HG03442 (cell line): Measurements from ENCODE around the gene FBXW12.
"Not testable (repeated sequence)": the region's sequence is repeated elsewhere in the genome, so short reads cannot be mapped to it uniquely, and the experiment has no call there.

ENCODE experiments used
- ATAC-seq: cut with Tn5 transposase; IDR thresholded peaks from one replicate; pipeline ENCODE4 v1.9.1; 2021; ENCODE audit warnings: mild to moderate bottlenecking, moderate library complexity; ENCODE audit not compliant: unreplicated experiment

Gene FBXW12

GRCh38 chr3:48372862-48373435, 930 bp downstream of the FBXW12 start:
- no peak for ATAC-seq

DNA sequence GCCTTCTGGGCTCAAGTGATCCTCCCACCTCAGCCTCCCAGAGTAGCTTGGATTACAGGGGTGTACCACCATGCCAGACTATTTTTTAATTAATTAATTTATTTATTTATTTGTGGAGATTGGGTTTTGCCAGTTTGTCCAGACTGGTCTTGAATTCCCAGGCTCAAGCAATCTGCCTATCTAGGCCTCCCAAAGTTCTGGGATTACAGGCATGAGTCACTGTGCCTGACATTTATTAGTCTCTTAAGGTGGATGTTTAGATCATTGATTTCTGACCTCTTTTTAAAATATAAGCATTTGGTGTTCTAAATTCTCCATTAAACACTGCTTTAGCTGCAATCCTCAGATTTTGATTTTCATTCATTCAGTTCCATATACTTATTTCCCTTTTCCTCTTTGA, 15.6 kb downstream of the FBXW12 start:
- ATAC-seq: no peak

DNA sequence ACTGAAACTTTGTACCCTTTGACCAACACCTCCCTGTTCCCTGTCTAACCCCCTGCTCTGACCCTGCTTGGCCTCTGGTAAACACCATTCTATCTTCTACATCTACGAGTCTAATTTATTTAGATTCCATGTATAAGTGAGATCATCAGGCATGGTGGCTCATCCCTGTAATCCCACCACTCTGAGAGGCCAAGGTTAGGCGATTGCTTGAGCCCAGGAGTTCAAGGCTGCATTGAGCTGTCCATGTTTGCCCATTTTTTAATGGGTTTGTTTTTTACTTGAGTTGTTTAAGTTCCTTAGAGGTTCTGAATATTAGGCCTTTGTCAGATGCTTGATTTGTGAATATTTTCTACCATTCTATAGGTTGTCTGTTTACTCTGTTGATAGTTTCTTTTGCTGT, 16.9 kb downstream of the FBXW12 start:
- no peak for ATAC-seq

- no peak for ATAC-seq
These were observed 22.4 kb downstream of the FBXW12 start for GRCh38 chr3:48394391-48394790.

DNA sequence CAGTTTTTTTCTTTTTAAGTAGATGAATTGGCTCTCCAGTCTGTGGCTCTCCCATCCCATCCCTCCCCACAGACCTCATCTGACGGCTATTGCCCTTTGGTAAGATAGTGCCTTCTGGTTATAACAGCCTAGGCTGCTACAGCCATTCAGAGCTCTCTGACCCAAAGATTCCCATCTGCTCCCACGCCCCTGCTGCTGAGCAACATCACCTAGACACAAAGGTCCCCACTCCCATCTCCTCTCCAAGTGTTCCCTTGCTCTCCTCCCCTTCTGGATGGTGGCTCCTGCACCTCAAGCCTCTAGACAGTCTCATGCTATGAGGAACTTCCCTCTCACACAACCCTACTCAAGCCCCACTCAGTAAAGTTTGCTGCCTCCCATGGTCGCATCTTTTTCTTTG, 23.7 kb downstream of the FBXW12 start:
- ATAC-seq: no peak

DNA sequence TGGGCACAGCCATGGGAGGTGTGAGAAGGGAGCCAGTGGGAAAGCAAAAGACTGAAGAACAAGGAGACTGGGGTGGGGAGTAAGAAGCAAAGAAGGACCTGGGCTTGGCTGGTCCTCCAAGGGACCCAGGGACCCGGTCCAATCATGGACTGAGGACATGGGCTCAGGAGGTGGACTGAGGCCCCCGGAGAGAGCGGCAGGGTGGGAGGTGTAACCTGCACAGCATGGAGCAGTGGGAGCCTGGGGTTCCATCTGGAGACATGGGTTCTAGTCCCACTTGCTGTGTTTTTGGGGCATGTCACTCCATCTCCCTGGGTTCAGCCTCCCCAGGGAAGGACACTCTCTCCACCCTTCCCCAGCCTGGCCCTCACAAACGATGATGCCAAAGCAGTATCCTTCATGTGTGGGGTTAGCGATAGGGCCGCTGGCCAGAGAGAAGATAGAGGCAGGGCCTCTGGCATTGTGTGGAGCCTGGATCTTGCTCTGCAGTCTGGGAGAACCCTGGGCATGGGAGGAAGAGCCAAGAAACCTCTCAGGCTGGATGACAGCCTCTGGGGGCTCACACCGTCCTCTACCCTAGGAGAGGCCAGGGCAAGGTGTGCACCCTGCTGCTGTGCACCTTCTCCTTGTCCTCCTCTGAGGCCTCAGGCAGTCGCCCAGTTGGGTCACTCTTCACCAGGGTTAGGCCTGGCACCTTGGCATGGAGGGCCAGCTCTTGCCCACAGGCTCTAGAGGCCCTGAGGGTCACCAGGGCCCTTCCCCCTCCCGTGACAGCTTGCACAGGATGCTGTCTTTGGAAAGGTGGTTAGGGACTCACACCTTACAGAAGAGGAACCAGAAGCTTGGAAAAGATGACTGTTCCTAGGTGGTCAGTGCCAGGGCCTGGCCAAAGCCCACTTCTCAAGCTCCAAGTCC, 26.0 kb downstream of the FBXW12 start:
- no peak for ATAC-seq

DNA sequence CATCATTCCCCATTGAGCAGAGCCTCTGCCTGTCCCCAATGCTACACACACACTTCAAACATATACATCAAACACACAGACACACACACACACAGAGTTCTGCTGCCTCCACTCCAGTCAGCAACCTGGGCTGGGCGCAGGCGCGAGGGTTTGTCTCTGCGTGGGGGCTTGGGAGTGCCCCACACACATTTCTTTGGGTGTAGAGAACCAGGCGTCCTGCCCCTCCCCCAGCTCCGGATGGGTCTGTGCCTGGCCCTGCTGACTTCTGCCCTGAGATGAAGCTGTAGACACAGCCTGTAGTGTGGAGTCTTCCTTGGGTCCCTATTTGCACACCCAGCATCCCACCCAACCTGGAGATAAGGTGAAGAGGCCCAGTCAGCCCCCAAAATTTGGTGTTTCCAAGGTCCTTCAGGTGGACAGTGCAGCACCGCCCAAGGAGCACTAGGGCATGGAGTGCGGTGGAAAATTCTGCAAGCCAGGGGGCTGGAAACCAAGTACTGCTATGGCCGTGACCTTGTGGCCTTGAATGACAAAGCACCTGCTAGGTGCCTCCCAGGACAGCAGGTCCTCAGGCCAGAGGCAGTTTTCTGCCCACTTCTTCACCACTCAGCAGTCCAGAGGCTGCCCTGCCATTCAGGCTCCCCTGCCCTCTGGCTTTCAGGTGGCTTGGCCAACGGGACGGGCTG, 26.8 kb downstream of the FBXW12 start:
- no peak for ATAC-seq

DNA sequence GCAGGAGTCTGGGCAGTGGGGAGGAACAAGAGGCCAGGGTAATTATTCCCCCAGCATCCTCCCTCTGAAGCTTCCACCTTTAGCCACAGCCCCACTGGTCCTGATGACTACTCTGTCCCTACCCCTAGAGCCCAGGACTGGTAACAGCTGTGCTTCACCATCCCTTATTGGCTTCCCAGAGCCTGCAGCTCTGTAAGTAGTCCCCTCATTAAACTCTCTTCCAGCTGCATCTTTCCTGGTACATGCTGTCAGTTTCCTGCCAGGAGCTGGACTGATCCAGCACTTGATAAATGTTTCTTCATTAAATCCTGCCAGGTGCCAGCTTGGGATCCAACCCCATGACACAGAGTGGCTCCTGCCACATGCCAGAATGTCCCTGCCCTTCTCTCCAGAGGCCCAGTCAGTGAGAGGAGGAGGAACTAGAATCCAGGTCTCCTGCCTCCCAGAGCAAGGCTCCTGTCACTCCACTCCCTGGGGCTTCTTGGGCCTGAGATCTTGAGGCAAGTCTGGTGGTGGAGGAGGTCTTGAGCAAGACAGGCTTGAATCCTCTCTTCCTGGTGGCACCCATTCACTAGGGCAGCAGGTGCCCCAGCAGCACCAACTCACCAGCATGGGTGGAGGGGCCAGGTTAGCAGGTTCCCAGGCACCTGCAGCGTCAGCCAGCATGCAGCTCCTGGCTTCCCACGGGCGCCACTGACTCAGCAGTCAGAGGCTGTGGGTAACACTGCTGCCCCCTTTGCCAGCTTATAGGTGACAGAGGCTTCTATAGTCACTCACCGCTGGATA, 27.6 kb downstream of the FBXW12 start:
- no peak for ATAC-seq

GRCh38 chr3:48400824-48401433, 28.9 kb downstream of the FBXW12 start:
- no peak for ATAC-seq

DNA sequence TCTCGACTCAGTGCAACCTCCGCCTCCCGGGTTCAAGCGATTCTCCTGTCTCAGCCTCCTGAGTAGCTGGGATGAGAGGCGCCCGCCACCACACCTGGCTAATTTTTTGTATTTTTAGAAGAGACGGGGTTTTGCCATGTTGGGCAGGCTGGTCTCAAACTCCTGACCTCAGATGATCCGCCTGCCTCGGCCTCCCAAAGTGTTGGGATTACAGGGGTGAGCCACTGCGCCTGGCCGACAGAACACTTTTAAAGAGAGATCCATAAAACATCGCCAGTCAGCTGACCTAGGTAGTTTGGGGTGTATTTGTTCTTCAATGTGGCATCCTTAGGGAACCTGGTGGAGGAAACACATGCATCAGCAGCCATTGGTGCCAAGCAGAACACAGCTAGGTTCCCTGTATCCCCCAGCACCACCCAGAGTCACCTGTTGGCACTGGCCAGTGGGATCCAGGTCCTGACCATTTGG, 29.4 kb downstream of the FBXW12 start:
- not testable (repeated sequence) for ATAC-seq

- ATAC-seq: no peak
These were observed 30.3 kb downstream of the FBXW12 start for GRCh38 chr3:48402281-48402732.

GRCh38 chr3:48402907-48403306, 30.9 kb downstream of the FBXW12 start:
- no peak for ATAC-seq

- ATAC-seq: no peak
These were observed 31.8 kb downstream of the FBXW12 start for GRCh38 chr3:48403533-48404439.

DNA sequence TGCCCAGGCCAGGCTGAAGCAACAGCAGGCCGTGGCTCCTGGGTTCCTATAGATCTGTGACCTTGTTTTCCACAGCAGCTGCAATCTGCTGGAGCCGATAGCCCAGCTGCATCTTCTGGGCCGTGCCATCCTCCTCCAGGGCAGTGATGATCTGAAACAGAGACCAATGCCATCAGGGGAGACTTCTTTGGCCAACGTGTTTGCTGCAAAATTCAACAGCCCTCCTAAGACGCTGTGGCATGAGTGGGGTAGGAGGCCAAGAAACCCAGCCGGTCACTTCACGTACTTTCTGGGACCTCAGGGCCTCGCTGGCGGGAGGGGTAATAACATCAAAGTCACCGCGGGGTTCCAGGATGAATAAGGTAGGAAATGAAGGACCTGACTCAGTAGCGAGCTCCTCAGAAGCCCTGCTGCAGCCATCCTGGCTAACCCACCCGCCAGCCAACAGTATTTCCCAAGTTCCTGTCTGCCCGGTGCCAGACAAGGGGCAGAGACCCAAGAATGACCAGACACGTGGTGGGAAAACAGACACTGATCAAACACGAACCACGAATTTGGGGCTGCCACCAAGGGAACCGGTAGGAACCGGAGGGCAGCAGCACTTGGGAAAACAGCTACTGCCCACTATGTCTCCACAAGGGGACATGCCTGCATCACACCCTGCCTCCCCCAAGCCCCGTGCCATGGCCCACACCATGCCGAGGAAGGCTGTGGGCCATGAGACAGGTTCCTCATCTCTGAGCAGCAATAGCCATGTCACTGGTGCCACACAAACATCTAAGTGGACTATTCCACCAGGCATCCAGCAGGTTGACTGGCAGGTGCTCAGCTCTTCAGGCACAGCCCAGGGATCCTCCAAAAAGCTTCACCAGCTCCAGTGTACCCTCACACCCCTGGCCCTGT, 32.7 kb downstream of the FBXW12 start:
- ATAC-seq: no peak

GRCh38 chr3:48405343-48405881, 33.4 kb downstream of the FBXW12 start:
- ATAC-seq: no peak

- ATAC-seq: no peak
These were observed 34.0 kb downstream of the FBXW12 start for GRCh38 chr3:48405971-48406370.

- ATAC-seq: no peak
These were observed 34.7 kb downstream of the FBXW12 start for GRCh38 chr3:48406443-48407431.
